ENCODE data around the gene KCNJ16.

- TF ChIP-seq CTCF (IDR thresholded peaks at IDR 0.05) (no peak), POLR2A (IDR thresholded peaks at IDR 0.05) (no peak)
Observed at GRCh38 chr17:70121126-70121525, 46.1 kb downstream of the KCNJ16 start.

Measured in esophagus squamous epithelium (tissue), 4 donors.